GM19397 (cell line): Measurements from ENCODE around the gene LPAR6.
"Not testable (repeated sequence)": the region's sequence is repeated elsewhere in the genome, so short reads cannot be mapped to it uniquely, and the experiment has no call there.

ENCODE experiments used
- ATAC-seq: cut with Tn5 transposase; IDR thresholded peaks from one replicate; pipeline ENCODE4 v1.9.1; 2021; ENCODE audit warnings: mild to moderate bottlenecking, moderate library complexity; ENCODE audit not compliant: unreplicated experiment

The LPAR6 gene, protein sequence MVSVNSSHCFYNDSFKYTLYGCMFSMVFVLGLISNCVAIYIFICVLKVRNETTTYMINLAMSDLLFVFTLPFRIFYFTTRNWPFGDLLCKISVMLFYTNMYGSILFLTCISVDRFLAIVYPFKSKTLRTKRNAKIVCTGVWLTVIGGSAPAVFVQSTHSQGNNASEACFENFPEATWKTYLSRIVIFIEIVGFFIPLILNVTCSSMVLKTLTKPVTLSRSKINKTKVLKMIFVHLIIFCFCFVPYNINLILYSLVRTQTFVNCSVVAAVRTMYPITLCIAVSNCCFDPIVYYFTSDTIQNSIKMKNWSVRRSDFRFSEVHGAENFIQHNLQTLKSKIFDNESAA

GRCh38 chr13:48412881-48413351 lies at the start of gene LPAR6:
TSS of gene LPAR6 (minus strand) at chr13:48413113. CDS start at chr13:48412423, 690 bp downstream.
- ATAC-seq, result no peak

- ATAC-seq, result no peak
These were observed 44.8 kb upstream of the LPAR6 start for GRCh38 chr13:48457578-48458242.

DNA sequence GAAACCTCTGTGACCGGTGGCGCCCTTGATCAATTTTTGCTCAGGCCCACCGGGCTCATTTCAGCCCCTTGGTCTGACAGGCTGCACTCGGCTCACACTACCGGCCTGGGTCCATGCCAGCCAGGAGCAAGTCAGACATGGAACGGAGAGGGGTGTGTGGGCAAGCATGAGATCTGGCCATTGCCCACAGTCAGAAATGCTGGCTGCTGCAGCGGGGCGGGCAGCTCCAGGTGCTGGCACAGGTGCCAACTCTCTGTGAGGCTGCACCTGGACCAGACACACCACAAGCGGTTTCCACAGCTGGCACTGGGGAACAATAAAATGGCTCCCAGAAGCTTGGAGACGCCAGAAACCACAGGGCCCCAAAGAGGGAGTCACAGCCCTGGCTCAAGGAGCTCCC lies 43.6 kb upstream of the LPAR6 start:
- no peak for ATAC-seq

DNA sequence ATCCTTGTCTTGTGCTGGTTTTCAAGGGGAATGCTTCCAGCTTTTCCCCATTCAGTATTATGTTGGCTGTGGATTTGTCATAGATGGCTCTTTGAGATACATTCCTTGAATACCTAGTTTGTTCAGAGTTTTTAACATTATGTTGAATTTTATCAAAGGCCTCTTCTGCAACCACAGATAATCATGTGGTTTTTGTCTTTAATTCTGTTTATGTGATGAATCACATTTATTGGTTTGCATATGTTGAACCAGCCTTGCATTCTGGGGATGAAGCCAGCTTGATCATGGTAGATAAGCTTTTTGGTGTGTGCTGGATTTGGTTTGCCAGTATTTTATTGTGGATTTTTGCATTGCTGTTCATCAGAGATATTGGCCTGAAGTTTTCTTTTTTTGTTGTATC lies 38.3 kb upstream of the LPAR6 start:
- ATAC-seq, result not testable (repeated sequence)

DNA sequence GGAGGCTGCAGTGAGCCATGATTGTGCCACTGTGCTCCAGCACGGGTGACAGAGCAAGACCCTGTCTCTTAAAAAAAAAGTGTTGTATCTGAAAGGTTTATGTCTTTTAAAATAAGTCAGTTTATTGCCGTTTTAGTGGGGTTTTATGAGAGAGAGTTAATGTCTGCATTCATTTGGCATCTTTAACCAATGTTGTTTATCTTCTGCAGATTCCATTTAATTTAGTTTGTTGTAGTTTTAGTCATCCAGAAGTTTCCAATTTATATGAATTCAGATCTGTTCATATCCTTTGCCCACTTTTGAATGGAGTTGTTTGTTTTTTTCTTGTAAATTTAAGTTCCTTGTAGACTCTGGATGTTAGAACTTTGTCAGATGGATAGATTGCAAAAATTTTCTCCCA lies 36.7 kb upstream of the LPAR6 start:
- no peak for ATAC-seq

- no peak for ATAC-seq
These were observed 36.2 kb upstream of the LPAR6 start for GRCh38 chr13:48448959-48449614.

DNA sequence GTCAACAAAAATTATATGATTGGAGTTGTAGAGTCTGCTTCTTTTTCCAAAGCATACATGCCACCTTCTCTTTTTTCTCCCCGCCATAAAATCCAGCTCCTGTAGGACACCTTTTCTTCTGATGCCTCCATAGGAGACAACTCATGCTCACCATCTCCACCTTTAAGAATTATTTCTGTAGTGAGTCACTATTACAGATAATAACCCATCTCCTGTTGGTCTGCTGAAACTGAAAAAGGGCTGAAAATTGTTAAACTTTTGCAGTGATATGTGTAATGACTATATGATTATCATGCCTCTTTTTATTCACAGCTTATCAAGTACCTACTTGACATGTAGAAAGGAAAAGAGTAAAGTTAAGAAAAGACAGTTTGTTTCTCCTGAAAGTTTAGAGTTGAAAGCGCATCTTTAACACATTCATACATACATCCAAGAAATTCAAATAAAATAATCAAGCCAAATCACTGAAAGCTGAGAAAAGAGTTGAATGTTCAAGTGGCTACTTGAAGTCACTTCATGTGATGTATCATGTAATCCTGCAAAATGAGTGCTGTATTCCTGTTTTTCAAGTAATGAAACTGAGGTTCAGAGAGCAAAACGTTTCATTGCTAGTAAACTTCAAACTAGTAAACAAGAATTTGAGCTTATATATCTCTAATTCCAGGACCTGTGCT lies 35.5 kb upstream of the LPAR6 start:
- no peak for ATAC-seq

GRCh38 chr13:48446464-48446863 lies 33.6 kb upstream of the LPAR6 start:
- ATAC-seq, result no peak

- ATAC-seq, result no peak
These were observed 30.7 kb upstream of the LPAR6 start for GRCh38 chr13:48443442-48444208.

GRCh38 chr13:48437371-48437770 lies 24.5 kb upstream of the LPAR6 start:
- ATAC-seq, result no peak

DNA sequence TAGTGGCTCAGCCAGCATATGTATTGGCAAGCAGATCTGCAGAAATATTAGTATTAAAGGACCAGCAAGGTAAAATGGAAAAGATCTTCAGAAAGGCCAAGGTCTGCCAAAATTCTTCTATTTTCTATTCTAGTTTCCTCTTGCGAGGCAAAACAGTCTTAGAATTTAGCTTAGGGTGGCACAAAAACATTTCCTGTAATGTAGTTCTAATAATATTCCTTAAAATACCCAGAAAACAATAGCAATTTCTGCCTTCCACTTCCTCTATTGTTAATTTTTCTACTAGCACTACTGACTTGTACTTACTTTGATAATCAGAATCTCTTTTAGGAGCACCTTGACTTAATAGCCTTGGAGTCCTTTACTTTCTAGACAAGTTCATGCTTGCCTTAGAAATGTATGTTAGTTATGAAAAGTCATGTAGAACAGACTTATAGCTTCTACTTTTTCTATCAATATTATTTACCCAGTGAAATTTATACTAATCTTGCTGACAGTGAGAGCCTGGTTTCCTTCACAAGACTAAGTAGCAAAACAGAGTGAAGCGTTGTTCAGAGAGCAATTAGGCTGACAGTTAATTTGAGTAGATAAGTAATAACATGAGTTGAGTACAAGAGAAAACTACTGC lies 23.9 kb upstream of the LPAR6 start:
- ATAC-seq, result no peak

- ATAC-seq, result no peak
These were observed 21.3 kb upstream of the LPAR6 start for GRCh38 chr13:48434200-48434599.

DNA sequence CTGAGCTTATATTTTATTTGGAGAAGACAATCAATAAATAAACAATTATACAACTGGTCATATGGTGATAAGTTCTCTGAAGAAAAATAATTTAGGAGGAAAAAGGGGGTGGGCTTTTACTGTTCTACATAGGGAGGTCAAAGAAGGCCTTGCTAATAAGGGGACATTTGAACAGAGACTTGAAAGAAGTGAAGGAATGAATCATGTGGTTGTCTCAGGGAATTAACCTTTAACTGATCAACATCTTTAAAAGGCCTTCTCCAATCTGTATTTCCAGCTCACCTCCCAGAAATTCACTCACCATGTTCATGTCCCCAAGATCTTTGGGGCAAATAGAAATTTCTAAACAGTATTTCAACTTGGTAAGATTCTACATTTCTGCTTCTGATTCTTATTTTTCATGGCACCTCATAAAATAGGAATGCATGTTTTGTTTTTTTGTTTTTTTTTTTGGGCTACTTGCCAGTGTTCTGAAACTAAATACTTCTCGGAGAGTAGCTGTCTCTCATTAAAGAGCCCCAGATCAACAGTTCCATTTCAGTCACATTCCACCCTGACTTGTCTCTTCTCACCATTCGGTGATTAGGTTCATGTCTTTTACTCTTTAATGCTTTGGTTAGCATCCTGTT lies 19.2 kb upstream of the LPAR6 start:
- ATAC-seq, result no peak

DNA sequence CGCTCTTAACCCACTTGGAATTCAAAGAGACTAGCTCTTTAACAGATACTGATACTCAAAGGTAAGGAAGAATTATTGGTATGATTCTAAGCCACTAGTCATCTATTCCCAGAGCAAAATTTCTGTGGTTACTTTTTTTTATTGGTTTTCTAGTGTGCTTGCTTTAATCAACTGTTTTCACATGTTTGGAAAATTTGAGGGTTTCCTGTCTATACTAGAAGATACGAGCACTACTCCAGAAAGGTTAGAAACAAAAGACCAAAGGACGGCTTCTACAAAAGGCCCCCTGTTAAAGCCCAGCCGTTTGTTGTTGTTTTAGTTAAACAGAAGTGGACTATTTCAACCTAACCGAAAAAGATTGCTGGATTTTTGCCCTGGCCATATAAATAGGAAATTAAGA lies 18.5 kb upstream of the LPAR6 start:
- ATAC-seq, result no peak

- no peak for ATAC-seq
These were observed 17.0 kb upstream of the LPAR6 start for GRCh38 chr13:48429886-48430285.

DNA sequence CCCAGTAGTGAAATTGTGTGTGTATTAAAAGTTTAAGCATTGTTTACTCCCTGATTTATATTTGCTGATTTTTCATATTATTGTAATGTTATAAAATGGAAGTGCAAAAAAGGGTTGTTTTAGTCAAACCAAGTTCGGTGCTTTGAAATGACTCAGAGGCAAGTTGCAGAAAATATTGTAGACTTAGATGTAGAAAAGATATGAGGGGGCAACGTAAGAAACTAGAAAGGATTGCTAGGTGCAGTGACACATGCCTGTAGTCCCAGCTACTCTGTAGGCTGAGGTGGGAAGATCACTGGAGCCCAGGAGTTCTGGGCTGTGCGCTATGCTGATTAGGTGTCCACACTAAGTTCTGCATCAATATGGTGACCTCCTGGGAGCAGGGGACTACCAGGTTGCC lies 16.1 kb upstream of the LPAR6 start:
- ATAC-seq, result no peak

GRCh38 chr13:48426755-48427298 lies 13.9 kb upstream of the LPAR6 start:
- not testable (repeated sequence) for ATAC-seq

- ATAC-seq, result no peak
These were observed 13.1 kb upstream of the LPAR6 start for GRCh38 chr13:48426052-48426451.

- no peak for ATAC-seq
These were observed 11.3 kb upstream of the LPAR6 start for GRCh38 chr13:48424212-48424611.
